Esophagus (tissue), 2 donors: Measurements from ENCODE around the gene SLC39A7. TPM values are rescaled to one million over a fixed set of nuclear protein-coding genes. Genes with fewer than 3 reads are reported as not detected.

ENCODE experiments used
- H3K27ac ChIP-seq, 2 donors: one replicate each; pipeline ENCODE4 v1.5.1; 2013; ENCODE audit warnings: low read depth in 2 of 2, mild to moderate bottlenecking in 2 of 2, inconsistent platforms in 1 of 2, low read length in 1 of 2, moderate library complexity in 1 of 2
- H3K27me3 ChIP-seq, 2 donors: one replicate each; pipeline ENCODE4 v1.6.1; 2013; ENCODE audit warnings: low read length in 2 of 2, control low read depth in 1 of 2, mild to moderate bottlenecking in 1 of 2; ENCODE audit not compliant: insufficient read depth in 2 of 2, control insufficient read depth in 1 of 2
- H3K36me3 ChIP-seq, 2 donors: one replicate each; pipeline ENCODE4 v1.6.1; 2013; ENCODE audit warnings: low read length in 1 of 2; ENCODE audit not compliant: control insufficient read depth in 2 of 2, insufficient read depth in 2 of 2
- H3K4me1 ChIP-seq, 2 donors: one replicate each; pipeline ENCODE4 v1.6.1; 2013; ENCODE audit warnings: low read length in 1 of 2; ENCODE audit not compliant: control insufficient read depth in 2 of 2, insufficient read depth in 2 of 2
- H3K4me3 ChIP-seq, 2 donors: one replicate each; pipeline ENCODE4 v1.5.1; 2013; ENCODE audit warnings: low read length in 2 of 2, mild to moderate bottlenecking in 2 of 2, low read depth in 1 of 2, moderate library complexity in 1 of 2
- H3K9me3 ChIP-seq, 2 donors: one replicate each; pipeline ENCODE4 v1.6.1; 2013; ENCODE audit warnings: mild to moderate bottlenecking in 2 of 2, low read depth in 1 of 2, low read length in 1 of 2, moderate library complexity in 1 of 2; ENCODE audit not compliant: control insufficient read depth in 2 of 2, insufficient read depth in 1 of 2
- whole genome bisulfite sequencing, 2 donors: extraction: QIAGEN DNeasy Blood & Tissue Kit; methylation state at CpG; one replicate each; pipeline ENCODE4 v1.1.7; 2013; 5-methylcytosine and 5-hydroxymethylcytosine counted together
- polyA plus RNA-seq, 2 donors: library from polyadenylated mRNA; stranded (reverse); fragments of 200-250 nt; gene quantifications; one replicate each; pipeline ENCODE4 v1.2.3, GENCODE V29; 2013
- donor health status: healthy with polysubstance abuse.
- donor health status: Bipolar disorder and iron deficiency.

Gene SLC39A7
- polyA plus RNA-seq, 2 donors: 22.8 to 57.3 TPM

DNA sequence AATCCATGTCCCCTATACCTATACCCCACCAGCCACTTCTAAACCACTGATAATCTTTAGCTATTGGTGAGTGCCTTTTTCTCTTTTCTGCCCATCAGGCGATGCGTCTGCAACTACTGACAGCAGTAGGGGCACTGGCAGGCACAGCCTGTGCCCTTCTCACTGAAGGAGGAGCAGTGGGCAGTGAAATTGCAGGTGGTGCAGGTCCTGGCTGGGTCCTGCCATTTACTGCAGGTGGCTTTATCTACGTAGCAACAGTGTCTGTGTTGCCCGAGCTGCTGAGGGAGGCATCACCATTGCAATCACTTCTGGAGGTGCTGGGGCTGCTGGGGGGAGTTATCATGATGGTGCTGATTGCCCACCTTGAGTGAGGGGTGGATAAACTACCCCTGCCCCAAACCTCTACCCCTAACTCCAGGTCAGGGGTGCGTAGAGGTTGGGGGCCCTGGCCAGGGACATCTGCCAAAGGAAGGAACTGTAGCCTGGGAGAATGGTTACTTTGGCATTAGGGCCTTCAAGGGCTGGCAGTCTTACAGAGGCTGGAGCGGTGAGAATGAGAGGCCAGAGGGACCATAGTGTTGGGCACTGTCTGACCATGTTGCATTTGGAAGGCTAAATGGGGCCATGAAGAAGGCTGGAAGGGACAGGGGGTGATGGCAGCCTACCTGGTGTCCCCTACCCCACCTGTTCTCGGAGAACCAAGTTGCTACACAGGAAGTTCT is 2.9 kb downstream of the SLC39A7 start:
- Histone ChIP-seq H3K27me3 (no peaks in the 10 kb centered on the region), H3K4me1 (peaks cover 20 to 22% of the 10 kb centered on the region in 2 donors), H3K27ac (no peak overlapping the region), H3K9me3 (no peaks in the 10 kb centered on the region), H3K36me3 (peaks cover 5 to 18% of the 10 kb centered on the region in 2 donors), H3K4me3 (no peak overlapping the region)
- WGBS, 2 donors: 87 to 91% methylated on average over 7 of the region's 7 CpGs

DNA sequence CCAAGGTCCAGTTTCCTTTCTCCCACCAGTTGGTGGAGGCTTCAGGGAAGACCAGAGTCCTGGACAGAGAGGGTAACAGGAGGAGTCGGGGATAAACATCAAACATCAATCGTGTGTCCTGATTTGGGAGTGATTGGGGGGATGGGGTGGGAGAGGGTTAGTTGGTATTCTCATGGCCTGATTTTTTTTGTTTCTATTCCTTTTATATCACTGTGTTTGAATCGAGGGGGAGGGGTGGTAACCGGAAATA is 3.4 kb downstream of the SLC39A7 start:
- H3K4me1 ChIP-seq: peaks cover 17 to 22% of the 10 kb centered on the region in 2 donors
- 3 to 5% methylated on average over 4 of the region's 4 CpGs for WGBS, 2 donors
- no peaks in the 10 kb centered on the region for H3K9me3 ChIP-seq
- peak overlapping the region; percentile 77 to 92 for H3K4me3 ChIP-seq
- H3K36me3 ChIP-seq: peaks cover 5 to 18% of the 10 kb centered on the region in 2 donors
- no peaks in the 10 kb centered on the region for H3K27me3 ChIP-seq
- H3K27ac ChIP-seq: no peak overlapping the region

DNA sequence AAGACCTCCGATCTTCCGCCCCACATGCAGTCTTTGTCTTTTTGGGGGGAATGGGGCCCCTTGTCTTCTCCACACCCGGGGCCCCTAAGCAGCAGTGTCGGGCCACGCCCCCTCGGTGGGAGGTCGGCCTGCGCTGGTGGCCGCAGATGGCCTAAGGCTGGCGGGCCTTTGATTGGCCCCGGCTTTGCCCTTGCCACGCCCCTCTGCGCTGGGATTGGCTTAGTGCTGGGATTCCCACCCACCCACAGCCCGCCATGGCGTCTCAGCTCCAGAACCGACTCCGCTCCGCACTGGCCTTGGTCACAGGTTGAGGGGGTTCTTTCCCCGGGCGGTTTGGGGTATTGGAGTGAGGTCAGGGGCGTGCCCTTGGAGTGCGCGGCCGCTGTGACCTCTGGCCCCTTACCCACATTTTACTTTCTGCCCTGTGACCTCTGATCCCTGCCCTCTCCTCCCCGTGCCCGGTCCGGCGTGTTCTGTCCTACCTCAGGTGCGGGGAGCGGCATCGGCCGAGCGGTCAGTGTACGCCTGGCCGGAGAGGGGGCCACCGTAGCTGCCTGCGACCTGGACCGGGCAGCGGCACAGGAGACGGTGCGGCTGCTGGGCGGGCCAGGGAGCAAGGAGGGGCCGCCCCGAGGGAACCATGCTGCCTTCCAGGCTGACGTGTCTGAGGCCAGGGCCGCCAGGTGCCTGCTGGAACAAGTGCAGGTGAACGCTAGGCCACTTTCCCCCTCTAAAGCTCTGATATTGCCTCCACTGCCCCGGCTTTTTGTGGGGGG is 3.9 kb downstream of the SLC39A7 start, which contains the start of gene HSD17B8:
HSD17B8 (plus strand) TSS at position 241 of the 776 bp plus-strand sequence; CDS start at position 255, 14 bp downstream.
- Histone ChIP-seq H3K36me3 (peaks cover 5 to 18% of the 10 kb centered on the region in 2 donors), H3K4me1 (peaks cover 15 to 20% of the 10 kb centered on the region in 2 donors), H3K27me3 (no peaks in the 10 kb centered on the region), H3K4me3 (peak within 1 kb of the TSS; percentile 77 to 92), H3K27ac (peak within 1 kb of the TSS; percentile 48 to 81), H3K9me3 (no peaks in the 10 kb centered on the region)
- WGBS, 2 donors: 1% methylated on average over 44 to 48 of the region's 48 CpGs

DNA sequence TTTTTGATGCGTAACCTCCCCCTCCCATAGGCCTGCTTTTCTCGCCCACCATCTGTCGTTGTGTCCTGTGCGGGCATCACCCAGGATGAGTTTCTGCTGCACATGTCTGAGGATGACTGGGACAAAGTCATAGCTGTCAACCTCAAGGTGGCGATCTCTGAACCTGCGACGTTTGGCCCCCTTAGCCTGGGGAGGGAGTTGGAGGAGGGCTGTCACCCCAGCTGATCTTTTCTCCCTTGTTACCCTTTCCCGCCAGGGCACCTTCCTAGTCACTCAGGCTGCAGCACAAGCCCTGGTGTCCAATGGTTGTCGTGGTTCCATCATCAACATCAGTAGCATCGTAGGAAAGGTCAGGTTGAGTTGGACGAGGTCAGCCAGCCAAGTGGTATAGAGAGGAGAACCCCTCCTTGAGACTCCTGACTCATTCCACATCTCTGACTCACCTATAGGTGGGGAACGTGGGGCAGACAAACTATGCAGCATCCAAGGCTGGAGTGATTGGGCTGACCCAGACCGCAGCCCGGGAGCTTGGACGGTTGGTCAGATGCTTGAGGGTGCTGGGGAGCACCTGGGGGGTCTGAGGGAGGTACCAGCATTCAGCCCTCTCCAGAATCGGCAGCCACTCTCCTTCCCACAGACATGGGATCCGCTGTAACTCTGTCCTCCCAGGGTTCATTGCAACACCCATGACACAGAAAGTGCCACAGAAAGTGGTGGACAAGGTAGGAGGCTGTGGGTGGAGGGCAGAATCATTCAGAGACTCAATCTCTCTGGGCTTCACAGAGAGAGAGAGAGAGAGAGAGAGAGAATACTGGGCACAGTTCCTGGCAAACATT is 4.7 kb downstream of the SLC39A7 start:
- Histone ChIP-seq H3K27me3 (no peaks in the 10 kb centered on the region), H3K9me3 (no peaks in the 10 kb centered on the region), H3K4me3 (peak overlapping the region; percentile 77 to 92), H3K27ac (peak overlapping the region; percentile 48 to 81), H3K36me3 (peaks cover 5 to 25% of the 10 kb centered on the region in 2 donors), H3K4me1 (peaks cover 15 to 20% of the 10 kb centered on the region in 2 donors)
- 31 to 33% methylated on average over 17 of the region's 17 CpGs for WGBS, 2 donors

DNA sequence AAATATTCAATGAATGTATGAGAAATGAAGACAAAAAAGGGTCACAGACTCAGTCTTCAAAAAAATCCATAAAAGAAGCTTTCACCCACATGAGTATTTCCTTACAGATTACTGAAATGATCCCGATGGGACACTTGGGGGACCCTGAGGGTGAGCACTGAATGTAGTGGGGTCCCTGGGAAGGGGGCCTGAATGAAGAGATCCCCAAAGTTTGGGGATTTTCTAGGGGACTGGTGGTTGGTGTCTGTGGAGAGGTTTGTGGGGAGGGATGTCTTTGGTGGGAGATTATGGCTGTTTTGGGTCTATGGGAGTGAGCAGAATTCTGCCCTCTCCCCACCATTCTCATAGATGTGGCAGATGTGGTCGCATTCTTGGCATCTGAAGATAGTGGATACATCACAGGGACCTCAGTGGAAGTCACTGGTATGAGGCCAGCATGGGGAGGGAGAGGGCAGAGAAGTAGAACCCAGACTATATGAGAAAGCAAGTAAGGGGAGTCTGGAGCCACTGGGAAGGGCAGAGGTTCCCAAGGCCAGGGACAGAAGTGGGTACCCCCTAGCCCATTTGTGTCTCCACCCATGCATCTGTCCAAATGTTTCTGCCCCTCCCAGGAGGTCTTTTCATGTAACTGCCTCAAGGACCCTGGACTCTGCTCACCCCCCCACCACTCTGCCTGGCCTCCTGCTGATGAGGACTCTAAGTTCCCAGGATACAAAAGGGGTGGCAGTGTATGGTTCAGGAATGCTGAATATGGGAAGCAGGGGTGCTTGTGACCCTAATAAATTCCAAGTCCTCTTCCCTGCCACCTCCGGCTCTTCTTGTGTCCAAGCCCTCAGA is 5.6 kb downstream of the SLC39A7 start:
- H3K36me3 ChIP-seq: peaks cover 5 to 25% of the 10 kb centered on the region in 2 donors
- WGBS, 2 donors: 83 to 85% methylated on average over 3 of the region's 3 CpGs
- no peaks in the 10 kb centered on the region for H3K9me3 ChIP-seq
- H3K27me3 ChIP-seq: no peaks in the 10 kb centered on the region
- H3K27ac ChIP-seq: peak overlapping the region in 1 of 2 donors; percentile 56
- peaks cover 15 to 18% of the 10 kb centered on the region in 2 donors for H3K4me1 ChIP-seq
- no peak overlapping the region for H3K4me3 ChIP-seq

DNA sequence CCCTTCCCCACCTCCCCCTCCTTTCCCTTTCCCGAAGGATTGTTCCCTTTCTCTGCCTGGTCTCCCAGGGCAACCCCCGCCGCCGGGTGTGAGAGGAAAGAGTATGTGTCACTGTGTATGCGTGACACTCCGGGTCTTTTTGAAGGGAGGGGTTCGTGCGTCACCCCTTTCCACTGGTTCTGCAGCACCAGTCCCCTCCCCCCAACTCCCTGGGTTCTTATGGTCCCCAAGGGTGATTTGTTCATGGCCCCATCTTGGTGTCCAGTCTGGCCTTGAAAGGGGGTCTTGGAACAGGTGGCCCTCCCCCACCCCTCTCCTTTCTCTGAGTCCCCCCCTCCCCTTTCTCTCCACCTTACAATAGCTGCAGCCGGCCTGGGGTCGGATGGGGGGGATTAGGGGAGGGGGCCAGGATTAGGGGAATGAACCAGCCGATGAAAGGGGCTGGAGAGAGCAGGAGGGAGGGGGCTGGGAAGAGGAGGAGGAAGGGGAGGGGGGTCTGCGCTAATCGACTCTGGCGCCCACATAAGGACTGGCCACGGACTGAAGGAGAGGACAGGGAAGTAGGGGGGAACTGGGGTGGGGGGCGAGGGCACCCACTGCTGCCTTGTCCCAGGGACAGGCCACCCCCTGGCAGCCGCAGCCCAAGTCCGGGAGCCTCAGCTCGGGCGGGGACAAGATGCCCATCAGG is 6.3 kb downstream of the SLC39A7 start:
- no peaks in the 10 kb centered on the region for H3K9me3 ChIP-seq
- no peaks in the 10 kb centered on the region for H3K27me3 ChIP-seq
- peaks cover 10 to 11% of the 10 kb centered on the region in 2 donors for H3K4me1 ChIP-seq
- H3K4me3 ChIP-seq: peak overlapping the region in 1 of 2 donors; percentile 81
- peak overlapping the region in 1 of 2 donors; percentile 56 for H3K27ac ChIP-seq
- 26 to 27% methylated on average over 13 to 20 of the region's 20 CpGs for WGBS, 2 donors
- peaks cover 5 to 23% of the 10 kb centered on the region in 2 donors for H3K36me3 ChIP-seq

DNA sequence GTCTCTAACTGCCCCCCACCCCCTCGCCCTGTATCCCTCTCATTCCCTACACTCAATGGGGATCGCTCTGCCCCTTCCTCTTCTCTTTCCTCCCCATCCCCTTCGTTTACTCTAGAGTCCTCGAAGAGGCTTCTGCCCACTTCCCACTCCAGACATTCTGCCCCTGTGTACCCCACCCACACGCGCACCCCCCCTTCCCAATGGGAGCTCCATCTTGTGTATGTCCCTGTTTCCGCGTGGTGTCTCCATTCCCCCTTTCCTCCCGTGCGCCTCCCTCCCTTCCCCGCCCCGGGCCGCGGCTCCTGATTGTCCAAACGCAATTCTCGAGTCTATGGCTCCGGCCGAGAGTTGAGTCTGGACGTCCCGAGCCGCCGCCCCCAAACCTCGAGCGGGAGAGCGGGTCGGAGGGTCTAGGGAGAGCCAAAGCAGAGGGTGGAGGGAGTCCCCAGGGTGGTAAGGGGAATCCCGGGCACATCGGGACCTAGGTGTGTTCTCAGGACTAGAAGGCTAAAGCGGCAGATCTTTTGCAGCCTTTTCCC is 7.0 kb downstream of the SLC39A7 start:
- Histone ChIP-seq H3K27me3 (no peaks in the 10 kb centered on the region), H3K36me3 (peaks cover 5 to 17% of the 10 kb centered on the region in 2 donors), H3K4me3 (peak overlapping the region; percentile 63 to 81), H3K4me1 (peaks cover 8 to 10% of the 10 kb centered on the region in 2 donors), H3K27ac (peak overlapping the region; percentile 92 to 97), H3K9me3 (no peaks in the 10 kb centered on the region)
- 1% methylated on average over 29 of the region's 29 CpGs for WGBS, 2 donors

DNA sequence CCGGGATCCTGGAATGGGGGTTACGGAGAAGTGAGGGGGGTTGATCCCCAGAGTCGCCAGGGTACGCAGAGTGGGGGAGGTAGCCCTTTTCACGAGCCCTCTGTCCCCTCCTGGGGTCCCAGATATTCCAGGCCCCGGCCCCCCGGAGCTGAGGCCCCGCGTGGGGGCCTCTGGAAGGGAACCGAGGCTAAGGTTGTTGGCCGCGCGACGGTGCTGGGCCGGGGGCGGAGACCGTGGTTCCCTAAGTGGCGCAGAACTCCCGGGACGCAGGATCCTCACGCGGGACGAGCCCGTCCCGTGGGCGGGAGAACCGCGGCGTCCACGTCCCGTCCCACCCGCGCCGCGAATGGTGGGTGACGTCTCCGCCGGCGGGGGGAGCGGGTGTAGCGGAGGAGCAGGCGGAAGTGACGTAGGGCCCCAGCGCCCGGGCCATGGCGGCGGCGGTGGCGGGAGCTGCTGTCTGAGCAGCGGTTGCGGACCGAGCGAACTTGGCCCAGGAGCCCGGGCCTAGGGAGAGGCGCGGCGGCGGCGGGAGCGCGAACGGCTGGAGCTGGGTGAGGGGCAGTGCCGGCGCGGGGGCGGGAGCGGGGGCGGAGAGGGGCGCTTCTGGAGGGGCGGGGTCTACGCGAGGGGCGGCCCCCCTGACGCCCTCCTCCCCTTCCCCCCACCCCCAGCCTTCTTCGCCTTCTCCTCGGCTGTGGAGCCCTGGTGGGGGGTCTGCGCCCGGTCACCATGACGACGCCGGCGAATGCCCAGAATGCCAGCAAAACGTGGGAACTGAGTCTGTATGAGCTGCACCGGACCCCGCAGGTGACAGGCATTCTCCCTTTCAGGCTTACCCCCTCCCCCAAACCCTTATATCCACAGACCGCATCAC is 7.7 kb downstream of the SLC39A7 start, which contains the start of gene RING1:
RING1 (plus strand) TSS at position 410 of the 877 bp plus-strand sequence; CDS start at position 733, 323 bp downstream.
- peak within 1 kb of the TSS; percentile 92 to 97 for H3K27ac ChIP-seq
- WGBS, 2 donors: 1% methylated on average over 60 to 86 of the region's 86 CpGs
- H3K9me3 ChIP-seq: no peaks in the 10 kb centered on the region
- peaks cover 10 to 14% of the 10 kb centered on the region in 2 donors for H3K4me1 ChIP-seq
- peaks cover 0 to 13% of the 10 kb centered on the region in 2 donors for H3K36me3 ChIP-seq
- no peaks in the 10 kb centered on the region for H3K27me3 ChIP-seq
- peak within 1 kb of the TSS; percentile 63 to 81 for H3K4me3 ChIP-seq
